Amygdala (tissue), 56 donors: ENCODE results near the gene APOM.

Source experiments
- DNase-seq, 56 donors: peaks; one replicate each; lab custom pipeline; 2025; lab: John Stamatoyannopoulos, UW

The APOM gene

DNA sequence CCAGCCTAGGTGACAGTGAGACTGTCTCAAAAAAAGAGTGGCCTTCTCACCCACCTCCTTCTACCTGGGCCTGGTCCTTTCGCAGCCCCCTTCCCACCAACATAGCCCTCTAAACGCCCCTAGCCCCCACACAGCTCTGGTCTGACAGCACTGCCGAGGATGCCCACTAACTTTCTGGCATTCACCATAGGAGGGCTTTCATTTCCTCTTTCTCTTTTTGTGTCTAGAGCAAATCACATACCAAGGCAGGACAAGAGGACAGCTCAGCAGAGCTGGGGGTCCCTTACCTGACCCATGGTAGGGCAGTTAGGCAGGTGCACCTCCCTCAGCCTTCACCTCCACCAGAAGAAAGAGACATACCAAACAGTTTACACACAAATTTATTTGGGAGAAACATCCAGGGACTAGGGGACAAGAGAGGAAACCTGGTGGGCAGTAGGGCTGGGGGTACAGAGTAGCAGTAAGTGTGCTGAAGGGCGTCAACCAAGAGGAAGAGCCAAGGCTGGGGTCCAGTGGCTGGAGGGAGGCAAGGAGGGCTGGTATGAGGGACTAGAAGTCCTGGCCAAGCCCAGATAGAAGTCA, 20.7 kb downstream of the APOM start:
- no peak for DNase-seq

DNA sequence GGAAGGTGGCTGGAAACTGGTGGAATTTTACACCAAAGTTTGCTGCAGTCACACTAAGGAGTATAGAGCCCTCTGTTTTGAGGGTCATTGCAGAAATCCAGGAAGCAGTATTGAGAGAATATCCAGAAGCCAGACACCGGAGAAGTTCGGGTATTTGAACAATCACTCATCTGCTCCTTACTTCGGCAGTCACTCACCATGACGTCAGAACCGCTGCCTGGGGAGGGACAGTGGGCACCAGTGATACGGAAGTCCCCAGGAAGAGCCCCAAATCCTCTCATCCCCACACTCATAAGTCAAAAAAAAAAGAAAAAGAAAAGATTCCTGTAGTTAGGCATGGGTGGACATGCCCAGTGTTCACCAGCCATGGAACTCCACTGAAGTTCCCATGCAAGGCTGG, 21.2 kb downstream of the APOM start:
- DNase-seq, result no peak

DNA sequence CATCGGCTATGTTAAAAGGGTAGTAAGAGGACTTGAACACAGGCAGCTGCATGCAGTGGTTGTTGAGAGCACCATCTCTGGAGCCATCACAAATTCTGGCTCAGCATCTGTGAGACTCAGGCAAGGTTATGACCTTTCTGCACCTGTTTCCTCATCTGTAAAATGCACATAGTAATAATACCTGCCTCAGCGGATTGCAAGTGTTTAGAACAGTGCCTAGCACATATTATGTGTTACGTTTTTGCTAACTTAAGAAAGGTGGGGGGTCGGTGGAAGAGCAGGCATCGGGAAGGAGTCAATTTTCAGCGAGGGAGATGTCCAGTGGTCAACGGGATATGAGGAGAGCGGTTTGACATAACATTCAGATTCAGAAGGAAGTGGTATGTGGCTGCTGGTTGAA, 22.3 kb downstream of the APOM start:
- DNase-seq, result no peak

DNA sequence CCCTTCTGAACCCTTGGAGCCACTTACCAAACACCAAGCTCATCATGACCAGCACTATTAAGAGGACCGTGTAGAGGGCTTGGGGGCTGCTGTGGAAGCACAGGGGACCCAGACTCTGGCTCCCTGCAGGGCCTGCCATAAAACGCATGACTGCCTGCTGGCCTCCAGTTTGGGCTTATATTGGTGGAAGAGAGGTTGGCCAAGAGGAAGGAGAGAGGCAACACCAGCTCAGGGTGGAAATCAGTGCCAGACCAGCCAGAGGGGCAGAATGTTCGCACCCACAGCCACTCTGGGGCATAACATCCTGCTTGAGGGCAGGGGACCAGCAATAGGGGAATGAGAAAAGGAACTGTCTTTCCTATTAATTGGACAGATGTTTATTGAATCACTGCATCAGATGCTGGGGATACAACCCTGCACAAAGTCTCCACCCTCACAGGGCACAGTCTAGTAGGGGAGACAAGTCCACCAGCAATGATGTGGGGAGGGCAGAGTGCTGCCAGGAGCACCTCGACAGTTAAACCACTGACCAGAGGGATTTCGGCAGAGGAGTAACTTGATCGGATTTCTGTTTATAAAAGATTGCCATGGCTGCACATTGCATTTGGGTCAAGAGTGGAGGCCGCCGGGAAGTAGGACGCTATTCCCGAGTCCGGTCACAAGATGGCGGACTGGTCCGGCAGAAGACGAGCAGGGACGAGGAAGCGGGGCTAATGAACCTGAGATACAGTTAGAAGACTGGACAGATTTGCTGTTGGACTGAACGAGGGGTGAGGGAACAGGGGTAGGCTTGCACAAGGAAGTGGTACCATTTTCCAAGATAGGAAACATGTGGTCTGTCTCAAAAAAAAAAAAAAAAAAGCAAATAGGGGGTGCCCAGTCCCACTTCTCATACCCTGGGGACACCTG, 24.8 kb downstream of the APOM start, which contains the start of gene LY6G5C:
Gene LY6G5C (minus strand): TSS at position 842 of the 909 bp plus-strand sequence. CDS start 694 bp downstream, at position 148.
- peak in 52 of 56 donors; percentile 16 to 87 (median 60) for DNase-seq

DNA sequence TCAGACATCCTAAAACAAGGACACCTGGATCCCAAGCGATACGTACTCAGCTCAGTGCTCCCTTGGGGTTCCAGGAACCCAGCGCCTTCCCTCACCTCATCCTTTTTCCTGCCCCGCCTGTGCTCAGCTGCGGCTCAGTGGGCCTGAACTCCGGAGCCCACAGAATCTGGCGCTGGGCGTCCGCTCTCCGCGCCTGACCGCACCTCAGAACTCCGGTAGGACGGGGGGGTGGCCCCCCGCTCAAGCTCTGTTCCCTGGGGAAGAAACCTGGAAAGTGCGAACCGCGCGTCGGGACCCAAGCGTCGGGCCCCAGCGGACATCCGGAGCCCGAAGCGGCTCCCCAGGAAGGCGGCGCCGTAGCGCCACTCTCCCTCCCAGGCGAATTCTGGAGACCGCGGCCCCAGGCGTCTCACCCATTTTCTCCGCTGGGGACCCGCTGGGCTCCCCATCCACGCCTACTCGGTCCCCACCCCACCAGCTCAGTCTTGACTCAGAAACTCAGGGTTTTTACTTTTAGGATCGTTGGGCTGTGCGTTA, 25.5 kb downstream of the APOM start:
- peak in 20 of 56 donors; percentile 6 to 46 (median 19) for DNase-seq

DNA sequence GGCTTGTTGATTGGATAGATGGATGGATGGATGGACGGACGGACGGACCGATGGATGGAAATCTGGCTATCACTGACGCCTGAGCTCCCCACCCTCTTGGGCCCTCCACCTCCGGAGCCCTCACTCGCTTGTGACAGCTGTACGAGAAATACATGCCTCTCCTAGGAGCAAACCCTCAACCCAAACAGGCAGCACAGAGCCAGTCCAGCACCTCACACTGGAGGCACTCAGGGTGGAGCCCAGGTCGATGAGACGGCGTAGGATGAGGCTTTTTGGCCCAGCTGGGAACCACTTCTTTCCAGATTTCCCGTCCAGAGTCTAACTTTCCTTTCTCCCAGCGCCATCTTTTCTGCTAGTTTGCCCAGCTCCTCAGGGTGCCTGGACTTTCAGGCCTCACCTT, 27.9 kb downstream of the APOM start:
- no peak for DNase-seq

DNA sequence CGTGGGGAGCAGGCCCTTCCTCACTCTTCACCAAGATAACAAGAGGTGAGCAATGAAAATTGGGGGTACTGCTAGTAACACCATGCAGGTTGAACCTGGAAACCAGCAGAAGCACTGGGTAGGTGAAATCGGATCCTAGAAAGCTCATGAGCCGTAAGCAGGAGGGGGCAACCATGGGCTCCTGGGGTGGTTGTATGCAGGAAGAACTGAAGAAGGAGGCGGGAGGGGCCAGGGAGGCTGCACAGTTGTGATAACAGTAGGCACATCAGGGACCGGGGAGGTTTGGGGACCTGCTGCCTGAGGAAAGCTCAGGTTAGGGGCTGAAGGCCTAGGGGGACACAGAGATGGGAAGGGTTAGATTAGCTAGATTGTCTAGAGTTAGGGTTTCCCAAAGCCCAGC, 30.8 kb downstream of the APOM start:
- DNase-seq, result no peak

DNA sequence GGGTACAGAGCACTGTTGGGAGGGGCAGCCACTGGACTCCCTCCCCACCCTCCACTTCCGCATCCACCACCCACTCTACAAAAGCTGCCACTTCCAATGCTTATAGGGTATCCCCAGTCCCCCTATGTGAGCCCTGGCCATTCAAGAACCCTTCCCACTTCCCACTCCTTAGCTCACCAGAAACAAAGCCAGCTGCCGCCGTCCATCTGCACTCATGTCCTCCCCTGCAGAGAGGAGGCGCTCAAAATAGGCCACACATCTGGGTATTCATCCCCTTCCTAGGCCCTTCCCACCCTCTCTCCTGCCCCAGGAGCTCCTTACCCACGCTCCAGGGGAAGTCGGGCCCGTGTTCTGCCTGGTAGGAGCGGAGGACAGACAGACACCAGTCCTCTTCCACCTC, 31.6 kb downstream of the APOM start:
- no peak for DNase-seq

DNA sequence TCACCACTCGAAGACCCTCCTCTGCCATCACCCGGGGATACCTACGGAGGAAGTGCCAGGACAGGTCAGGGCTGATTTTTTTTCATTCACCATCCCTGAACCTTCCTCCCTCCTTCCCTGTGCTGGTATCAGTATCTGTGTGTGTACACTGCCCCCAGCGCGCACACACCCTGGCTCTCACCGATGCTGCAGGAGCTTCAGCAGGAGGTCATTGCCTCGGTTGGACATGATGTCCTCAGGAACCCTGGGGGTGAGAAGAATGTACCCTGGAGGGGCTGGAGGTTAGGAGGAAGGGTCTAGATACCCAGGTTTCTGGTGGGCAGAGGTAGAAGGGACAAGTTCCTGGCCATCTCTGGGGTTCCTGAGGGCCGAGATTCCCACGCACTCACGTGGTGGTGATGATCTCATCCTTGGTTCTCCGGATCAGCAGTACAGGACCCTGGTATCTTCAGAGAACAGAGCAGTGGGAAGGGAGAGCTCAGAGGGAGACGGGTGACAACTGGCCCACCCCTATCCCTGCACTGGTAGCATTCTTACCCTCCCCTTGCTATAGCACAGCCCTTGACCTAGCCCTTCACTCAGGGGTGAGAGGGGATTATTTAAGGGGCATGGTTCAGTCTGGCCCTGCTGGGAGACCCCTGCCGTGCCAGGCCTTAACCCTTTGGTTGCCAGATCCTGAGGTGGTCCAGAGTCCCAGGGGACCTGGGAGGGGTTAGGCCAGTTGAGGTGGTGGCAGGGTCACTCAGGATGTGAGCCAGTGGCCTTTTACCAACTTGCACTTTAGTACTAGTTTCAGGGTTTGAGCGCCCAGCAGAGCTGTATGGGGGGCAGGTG, 32.4 kb downstream of the APOM start:
- DNase-seq, result no peak

DNA sequence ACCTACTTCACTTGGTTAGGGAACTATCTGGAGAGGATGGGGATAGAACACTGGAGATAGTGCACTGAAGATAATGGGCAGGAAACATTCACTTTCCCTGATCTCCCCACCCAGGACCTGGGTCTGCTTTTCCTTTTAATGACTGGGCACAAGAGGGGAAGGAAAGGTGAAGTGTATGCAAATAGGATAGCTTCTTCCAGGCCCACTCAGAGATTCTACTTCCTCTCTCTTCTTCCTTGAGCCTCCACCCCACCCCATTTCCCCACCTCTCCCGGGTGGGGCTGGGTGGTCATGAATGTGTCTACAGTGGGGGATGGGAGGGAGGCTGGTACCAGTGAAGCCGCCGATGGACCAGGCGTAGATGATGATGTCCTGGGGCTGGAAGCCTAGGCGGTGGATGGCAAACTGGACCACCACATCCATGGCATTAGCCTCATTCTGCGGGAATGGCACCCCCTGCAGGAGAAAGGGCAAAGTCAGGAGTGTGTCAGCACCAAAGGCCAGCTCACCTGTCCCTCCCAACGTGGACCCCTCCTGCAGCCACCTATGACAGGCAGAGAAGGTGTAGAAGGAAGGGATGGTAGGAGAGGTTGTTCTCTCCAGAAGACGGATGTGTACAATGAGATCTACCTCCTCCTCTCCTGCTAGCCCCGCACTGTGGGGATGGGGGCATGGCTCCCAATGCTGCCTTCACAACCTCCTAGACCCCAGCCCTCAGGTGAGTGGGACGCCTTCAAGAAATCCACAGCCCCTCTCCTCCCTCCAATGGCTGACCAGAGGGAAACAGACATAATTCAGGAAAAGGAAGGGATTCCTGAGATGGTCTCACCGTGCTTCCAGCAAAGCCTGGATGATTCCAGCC, 33.8 kb downstream of the APOM start:
- no peak for DNase-seq

DNA sequence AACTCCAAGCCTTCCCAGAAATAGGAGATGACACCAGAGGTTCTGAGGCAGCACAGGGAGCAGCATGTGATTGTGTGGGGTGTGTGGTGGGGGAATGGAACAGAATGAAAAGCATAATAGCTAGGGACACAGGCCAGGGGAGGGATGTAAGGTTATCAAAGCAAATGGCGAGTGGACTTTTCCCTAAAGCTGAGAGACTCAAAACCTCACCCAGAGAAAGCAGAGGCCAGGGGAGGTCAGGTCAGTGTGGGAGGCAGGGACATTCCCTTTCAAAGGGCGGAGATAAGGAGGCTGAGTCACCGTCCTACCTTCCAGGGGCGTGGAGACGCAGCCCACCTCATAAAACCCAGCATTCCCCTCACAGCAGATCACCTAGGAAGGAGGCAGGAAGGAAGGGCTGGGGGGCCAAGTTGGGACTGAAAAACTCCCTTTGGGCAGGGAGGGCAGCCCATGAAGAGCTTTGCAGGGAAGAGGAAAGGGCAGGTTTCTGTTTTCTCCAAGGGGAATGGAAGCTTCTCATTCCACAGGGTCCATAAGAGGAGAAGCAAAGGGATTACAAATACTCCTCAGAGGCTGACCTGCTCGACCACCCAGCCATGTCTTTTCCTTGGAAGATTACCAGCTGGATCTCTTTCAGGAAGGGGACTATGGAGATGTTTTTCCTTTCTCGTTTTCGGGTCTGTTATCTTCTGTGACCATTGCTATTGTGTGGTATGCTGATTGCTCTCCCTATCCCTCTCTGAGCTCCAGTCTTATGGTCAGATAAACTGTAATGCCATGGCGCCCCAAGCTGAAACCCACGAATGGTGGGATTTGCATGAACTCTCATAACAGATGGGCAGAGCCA, 34.8 kb downstream of the APOM start:
- no peak for DNase-seq

DNA sequence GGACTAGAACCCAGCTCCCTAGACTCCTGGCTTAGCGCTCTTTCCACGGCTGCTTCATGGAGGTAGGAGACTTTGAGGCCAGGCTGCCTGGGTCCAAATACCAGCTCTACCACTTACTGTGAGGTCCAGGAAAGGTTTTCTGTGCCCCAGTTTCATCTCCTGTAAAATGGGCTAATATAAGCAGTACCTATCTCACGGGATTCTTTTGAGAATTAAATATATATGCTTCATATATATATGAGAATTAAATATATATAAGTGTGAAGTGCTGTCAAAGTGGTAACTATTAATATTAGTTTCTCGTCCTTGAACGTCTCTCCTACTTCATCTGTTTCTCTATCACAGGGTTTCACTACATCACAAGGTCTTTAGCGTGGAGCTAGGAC, 35.4 kb downstream of the APOM start:
- no peak for DNase-seq

DNA sequence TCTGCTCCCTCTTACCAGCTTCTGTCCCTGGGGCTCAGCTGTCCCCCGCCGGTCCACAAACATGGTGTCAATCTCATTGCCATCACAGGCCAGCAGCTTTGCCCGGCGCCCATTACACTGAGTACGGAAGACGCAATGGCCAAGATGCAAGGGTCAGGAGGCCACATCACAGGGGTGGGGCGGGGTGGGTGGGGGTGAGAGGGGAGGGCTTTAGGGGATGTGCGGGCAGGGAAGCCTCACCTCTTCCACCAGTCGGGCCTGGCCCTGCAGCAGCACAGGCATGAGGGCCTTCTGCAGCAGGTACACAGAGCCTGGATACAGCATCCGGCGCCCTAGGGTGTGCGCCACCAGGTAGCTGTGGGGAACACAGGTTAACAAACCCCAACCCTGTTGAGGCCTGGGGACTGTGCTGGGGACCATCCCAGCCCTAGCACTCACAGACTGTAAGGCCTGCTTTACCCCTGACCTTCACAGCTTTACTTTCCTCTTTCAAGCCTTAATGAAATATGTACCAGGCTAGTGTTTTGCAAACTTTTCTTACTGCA, 35.9 kb downstream of the APOM start:
- DNase-seq, result no peak

DNA sequence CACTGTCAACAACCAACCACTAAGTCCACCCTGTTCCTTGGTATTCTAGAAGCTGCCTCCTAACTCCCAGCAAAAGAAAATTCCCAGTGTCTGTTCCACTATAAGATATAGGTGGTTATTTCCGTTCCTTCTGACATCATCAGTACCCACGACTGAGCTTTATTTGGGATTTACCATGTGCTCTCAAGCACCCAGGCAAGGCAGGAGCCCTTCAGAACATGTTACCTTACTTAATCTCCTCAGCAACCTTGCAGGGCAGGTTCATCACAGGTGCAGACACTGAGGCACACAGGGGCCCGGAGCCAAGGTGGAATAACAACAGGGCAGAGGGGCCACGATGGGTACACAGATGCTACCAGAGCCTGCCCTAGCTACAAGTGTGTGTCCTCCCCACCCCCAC, 36.7 kb downstream of the APOM start:
- no peak for DNase-seq

DNA sequence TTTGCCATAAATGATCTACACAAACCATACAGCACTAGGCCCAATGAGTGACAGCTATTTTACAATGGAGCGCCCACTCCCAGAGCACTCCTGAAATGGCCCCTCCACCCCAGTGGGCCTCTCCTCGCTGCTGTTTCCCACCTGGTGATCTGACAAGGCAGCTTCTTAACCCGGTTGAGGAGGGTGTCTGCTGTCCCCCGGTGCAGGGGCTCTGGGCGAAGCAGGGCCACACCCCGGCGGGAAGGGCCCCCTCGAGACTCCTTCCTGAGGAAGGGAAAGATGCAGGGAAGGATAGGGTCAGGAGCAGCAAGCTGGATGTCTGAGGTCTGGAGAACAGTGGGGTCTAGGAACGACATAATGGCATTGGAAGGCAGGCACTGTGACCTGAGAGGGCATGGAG, 37.2 kb downstream of the APOM start:
- DNase-seq, result no peak

DNA sequence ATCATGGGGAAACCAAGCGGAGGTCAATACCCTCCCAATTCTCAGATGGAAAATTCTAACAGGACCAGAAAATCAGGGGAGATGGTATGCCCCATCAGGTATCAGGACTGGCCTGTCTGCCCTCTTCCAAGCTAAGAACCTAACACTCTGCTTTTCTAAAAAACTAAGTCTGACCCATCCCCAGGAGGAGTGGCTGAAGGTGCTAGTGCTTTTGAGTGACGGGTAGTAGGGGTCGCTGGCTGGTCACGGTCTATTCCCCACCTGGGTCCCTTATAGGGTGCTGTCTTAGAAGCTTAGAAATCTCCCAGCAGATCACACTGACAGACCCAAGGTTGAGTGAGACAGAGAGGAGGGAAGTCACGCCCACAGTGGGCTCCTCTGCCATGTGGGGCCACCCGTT, 37.8 kb downstream of the APOM start:
- DNase-seq, result no peak

DNA sequence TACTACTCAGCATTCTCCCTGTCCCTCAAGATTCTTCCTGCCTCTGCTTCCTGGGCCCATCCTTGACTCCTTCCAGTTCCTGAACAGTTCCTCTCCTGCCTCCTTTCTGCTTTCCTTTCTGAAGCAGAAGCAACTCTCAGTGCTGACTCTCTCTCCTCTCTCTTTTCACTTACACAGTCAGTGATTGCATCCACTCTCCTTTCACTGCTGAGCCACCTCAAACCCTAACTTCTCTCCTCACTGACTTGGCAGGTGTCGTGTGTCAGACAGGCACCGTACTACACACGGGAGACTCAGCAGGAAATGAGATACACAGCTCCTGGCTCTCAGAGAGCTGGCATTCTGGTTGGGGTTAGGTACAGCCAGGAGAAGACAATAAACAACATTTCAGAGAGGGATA, 41.9 kb downstream of the APOM start:
- DNase-seq, result no peak

DNA sequence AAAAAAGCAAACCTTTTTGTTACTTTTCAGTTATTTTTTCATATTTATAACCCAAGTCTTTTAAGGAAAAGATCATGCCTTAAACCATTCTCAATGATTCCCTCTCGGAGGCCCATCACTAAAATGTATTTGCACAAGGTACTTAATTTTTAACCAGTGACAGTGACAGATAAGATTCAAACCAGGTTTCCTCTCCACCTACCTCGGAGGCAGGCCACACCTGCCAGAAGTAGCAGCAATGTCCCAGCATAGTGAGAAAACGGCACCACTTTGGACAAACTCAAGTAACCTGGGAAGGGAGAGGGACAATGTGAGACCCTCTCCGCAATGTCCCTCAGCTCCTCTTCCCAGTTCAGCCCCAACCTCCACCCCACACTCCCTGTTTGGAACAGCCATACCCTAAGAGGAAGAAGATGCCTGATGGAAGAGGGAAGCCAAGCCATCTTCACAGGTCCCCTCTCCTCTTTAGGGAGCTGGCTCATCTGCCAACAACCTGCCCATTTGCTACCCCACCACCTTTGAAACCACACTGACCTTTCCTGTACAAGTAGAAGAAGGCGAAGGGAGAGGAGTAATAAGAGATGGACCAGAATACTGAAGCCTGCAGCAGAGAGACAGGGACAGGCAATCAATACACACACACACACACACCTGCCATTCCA, 45.2 kb downstream of the APOM start:
- DNase-seq, result no peak
